Measurements from ENCODE around the gene IQSEC2.

Gene IQSEC2

DNA sequence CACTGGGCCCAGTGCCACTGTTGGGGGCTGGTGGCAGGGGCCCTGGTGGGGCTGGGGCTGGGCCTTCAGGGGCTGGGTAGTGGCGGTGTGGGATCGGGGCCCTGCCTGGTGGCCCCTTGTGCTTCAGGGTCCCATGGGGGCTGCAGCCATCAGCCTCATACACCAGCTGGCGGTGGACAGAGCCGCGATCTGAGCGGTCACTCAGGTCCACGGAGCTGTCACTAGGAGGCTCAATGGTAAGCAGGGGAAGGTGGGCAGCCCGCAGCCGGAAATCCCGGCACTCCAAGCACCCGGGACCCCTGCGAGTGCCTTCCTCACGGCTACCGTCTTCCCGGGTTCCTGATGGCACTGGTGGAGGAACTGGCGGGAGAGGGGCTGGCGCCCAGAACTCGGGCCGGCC lies 30.8 kb downstream of the IQSEC2 start:
- Histone ChIP-seq H3K4me3 (ENCODE audit: insufficient read length, low read depth) (no peak overlapping the region), H3K4me1 (ENCODE audit: insufficient read depth, insufficient read length) (peaks cover 12% of the 10 kb centered on the region), H3K36me3 (ENCODE audit: insufficient read depth, insufficient read length, low read length) (no peaks in the 10 kb centered on the region), H3K9ac (ENCODE audit: insufficient read length, low read depth) (no peak overlapping the region), H3K9me3 (ENCODE audit: insufficient read depth, low read length) (no peaks in the 10 kb centered on the region), H3K27me3 (ENCODE audit: insufficient read depth, insufficient read length) (no peaks in the 10 kb centered on the region)
- DNase-seq (ENCODE audit: low read depth, low spot score), result no peak
- TF ChIP-seq SUZ12 (IDR thresholded peaks at IDR 0.05; ENCODE audit: extremely low read depth, insufficient read depth, insufficient read length), result no peak
- TF ChIP-seq YY1 (IDR thresholded peaks at IDR 0.05; ENCODE audit: insufficient read depth, insufficient read length), result no peak
- no peak for TF ChIP-seq ZNF274 (IDR thresholded peaks at IDR 0.05; ENCODE audit: low read depth, low read length)

DNA sequence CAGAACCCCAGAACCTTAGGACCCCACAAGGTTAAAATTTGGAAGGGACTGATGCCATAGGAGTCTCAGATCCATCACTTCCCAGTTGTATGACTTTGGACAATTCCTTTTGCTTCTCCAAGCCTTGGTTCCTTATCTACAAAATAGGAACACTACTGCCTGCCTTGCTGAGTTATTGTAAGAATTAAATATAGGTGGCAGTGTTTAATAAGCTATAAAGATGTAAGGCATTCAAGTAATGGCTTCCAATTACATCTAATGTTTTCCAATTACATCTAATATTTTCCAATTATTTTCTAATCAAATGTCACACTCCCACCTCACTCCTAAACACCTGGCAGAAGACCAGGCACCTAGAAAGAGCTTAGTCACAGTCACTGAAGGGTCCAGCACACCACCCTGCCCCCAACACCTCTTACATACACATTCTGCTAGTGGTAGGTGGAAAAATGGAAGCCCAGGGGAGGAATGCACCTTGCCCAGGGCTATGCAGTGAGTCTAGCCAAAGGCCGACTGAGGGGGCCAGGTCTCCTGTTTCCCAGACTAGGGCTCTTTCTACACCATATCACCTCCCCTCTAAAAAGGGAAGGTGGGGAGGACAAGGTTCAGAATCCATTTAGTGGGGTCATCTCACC lies 31.9 kb downstream of the IQSEC2 start:
- no peaks in the 10 kb centered on the region for H3K27me3 ChIP-seq (ENCODE audit: insufficient read depth, insufficient read length)
- DNase-seq (ENCODE audit: low read depth, low spot score), result no peak

DNA sequence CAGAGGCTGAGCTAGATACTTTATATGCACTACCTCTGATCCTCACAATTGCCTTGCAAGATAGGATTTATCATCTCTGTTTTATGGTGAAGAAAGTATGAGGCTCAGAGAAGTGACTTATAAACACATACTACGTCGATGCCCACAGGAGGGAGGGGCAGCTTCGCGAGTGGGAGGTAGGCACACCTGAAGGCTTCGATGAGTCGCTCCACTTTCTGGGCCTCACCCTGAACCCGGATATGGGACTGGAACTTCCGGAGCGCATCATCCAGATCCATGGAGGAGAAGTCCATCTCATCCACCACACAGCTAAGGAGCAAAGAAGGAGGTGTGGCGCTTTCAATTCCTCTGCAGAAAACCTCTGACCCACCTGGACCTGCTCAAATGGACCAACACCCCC lies 33.5 kb downstream of the IQSEC2 start:
- DNase-seq (ENCODE audit: low read depth, low spot score), result no peak
- Histone ChIP-seq H3K4me1 (ENCODE audit: insufficient read depth, insufficient read length) (peaks cover 14% of the 10 kb centered on the region), H3K36me3 (ENCODE audit: insufficient read depth, insufficient read length, low read length) (no peaks in the 10 kb centered on the region), H3K9me3 (ENCODE audit: insufficient read depth, low read length) (no peaks in the 10 kb centered on the region), H3K27me3 (ENCODE audit: insufficient read depth, insufficient read length) (no peaks in the 10 kb centered on the region), H3K4me3 (ENCODE audit: insufficient read length, low read depth) (no peak overlapping the region), H3K9ac (ENCODE audit: insufficient read length, low read depth) (no peak overlapping the region)
- no peak for TF ChIP-seq SUZ12 (IDR thresholded peaks at IDR 0.05; ENCODE audit: extremely low read depth, insufficient read depth, insufficient read length)
- no peak for TF ChIP-seq YY1 (IDR thresholded peaks at IDR 0.05; ENCODE audit: insufficient read depth, insufficient read length)
- TF ChIP-seq ZNF274 (IDR thresholded peaks at IDR 0.05; ENCODE audit: low read depth, low read length), result no peak

More for the DNA sequence above, 31.9 kb downstream of the IQSEC2 start:
- peaks cover 12% of the 10 kb centered on the region for H3K4me1 ChIP-seq (ENCODE audit: insufficient read depth, insufficient read length)
- H3K4me3 ChIP-seq (ENCODE audit: insufficient read length, low read depth), result no peak overlapping the region
- no peaks in the 10 kb centered on the region for H3K36me3 ChIP-seq (ENCODE audit: insufficient read depth, insufficient read length, low read length)
- no peak overlapping the region for H3K9ac ChIP-seq (ENCODE audit: insufficient read length, low read depth)
- H3K9me3 ChIP-seq (ENCODE audit: insufficient read depth, low read length), result no peaks in the 10 kb centered on the region
- TF ChIP-seq SUZ12 (IDR thresholded peaks at IDR 0.05; ENCODE audit: extremely low read depth, insufficient read depth, insufficient read length) (no peak), YY1 (IDR thresholded peaks at IDR 0.05; ENCODE audit: insufficient read depth, insufficient read length) (no peak), ZNF274 (IDR thresholded peaks at IDR 0.05; ENCODE audit: low read depth, low read length) (no peak)

DNA sequence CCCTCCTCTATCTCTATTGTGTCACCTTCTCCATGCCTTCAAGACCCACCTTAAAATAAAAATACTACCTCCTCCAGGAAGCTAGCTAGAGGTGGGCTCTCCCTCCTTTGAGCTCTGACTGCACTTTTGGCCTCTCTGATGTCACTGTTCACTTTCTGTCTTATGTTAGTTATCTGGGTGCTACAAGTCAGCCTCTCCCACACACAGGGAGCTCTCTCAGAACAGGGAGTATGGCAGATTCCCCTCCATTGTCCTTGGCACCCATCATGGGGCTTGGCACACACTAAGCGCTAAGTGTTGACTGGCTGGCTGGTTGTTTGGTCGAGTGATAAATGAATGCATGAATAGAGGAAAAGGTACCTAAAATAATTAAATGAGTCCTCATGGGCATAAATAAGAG lies 35.2 kb downstream of the IQSEC2 start:
- Histone ChIP-seq H3K9ac (ENCODE audit: insufficient read length, low read depth) (no peak overlapping the region), H3K4me3 (ENCODE audit: insufficient read length, low read depth) (no peak overlapping the region), H3K4me1 (ENCODE audit: insufficient read depth, insufficient read length) (peaks cover 16% of the 10 kb centered on the region), H3K9me3 (ENCODE audit: insufficient read depth, low read length) (no peaks in the 10 kb centered on the region), H3K36me3 (ENCODE audit: insufficient read depth, insufficient read length, low read length) (no peaks in the 10 kb centered on the region), H3K27me3 (ENCODE audit: insufficient read depth, insufficient read length) (no peaks in the 10 kb centered on the region)
- DNase-seq (ENCODE audit: low read depth, low spot score), result no peak
- TF ChIP-seq ZNF274 (IDR thresholded peaks at IDR 0.05; ENCODE audit: low read depth, low read length), result no peak
- TF ChIP-seq SUZ12 (IDR thresholded peaks at IDR 0.05; ENCODE audit: extremely low read depth, insufficient read depth, insufficient read length), result no peak
- no peak for TF ChIP-seq YY1 (IDR thresholded peaks at IDR 0.05; ENCODE audit: insufficient read depth, insufficient read length)

DNA sequence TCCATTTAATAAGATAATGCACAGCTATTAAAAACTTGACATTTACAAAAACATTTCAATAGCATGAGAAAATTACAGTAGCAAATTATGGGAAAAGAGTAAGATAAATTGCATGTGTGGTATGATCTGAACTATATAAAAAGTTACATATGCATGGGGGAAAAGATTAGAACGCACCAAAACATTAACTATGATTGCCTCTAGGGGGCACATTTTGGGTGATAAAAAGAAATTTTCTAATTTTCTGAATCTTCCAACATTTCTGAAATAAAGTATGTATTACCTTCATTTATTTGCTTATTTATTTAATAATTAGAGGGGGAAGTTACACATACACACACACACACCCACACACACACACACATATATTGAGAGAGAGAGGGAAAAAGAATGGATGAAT lies 36.8 kb downstream of the IQSEC2 start:
- Histone ChIP-seq H3K9ac (ENCODE audit: insufficient read length, low read depth) (no peak overlapping the region), H3K36me3 (ENCODE audit: insufficient read depth, insufficient read length, low read length) (no peaks in the 10 kb centered on the region), H3K4me3 (ENCODE audit: insufficient read length, low read depth) (no peak overlapping the region), H3K9me3 (ENCODE audit: insufficient read depth, low read length) (no peaks in the 10 kb centered on the region), H3K27me3 (ENCODE audit: insufficient read depth, insufficient read length) (no peaks in the 10 kb centered on the region), H3K4me1 (ENCODE audit: insufficient read depth, insufficient read length) (peaks cover 5% of the 10 kb centered on the region)
- no peak for TF ChIP-seq ZNF274 (IDR thresholded peaks at IDR 0.05; ENCODE audit: low read depth, low read length)
- TF ChIP-seq YY1 (IDR thresholded peaks at IDR 0.05; ENCODE audit: insufficient read depth, insufficient read length), result no peak
- no peak for DNase-seq (ENCODE audit: low read depth, low spot score)

DNA sequence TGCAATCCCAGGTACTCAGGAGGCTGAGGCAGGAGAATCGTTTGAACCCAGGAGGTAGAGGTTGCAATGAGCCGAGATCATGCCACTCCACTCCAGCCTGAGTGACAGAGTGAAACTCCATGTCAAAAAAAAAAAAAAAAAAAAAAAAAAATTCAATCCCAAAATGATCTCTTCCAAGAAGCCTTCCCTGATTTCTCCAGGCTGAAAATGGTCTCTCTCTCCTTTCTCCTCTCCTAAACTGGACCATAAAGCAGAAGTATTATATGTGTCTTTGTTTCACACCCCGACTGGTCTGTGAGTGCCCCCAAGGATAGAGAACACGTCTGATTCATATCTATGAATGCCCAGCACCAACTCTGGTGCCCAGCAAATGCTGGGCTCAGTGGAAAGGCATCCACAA lies 39.1 kb downstream of the IQSEC2 start:
- H3K4me1 ChIP-seq (ENCODE audit: insufficient read depth, insufficient read length), result peaks cover 5% of the 10 kb centered on the region
- no peak for DNase-seq (ENCODE audit: low read depth, low spot score)
- no peak overlapping the region for H3K9ac ChIP-seq (ENCODE audit: insufficient read length, low read depth)
- H3K9me3 ChIP-seq (ENCODE audit: insufficient read depth, low read length), result no peaks in the 10 kb centered on the region
- H3K27me3 ChIP-seq (ENCODE audit: insufficient read depth, insufficient read length), result no peaks in the 10 kb centered on the region
- no peak overlapping the region for H3K4me3 ChIP-seq (ENCODE audit: insufficient read length, low read depth)
- H3K36me3 ChIP-seq (ENCODE audit: insufficient read depth, insufficient read length, low read length), result no peaks in the 10 kb centered on the region
- no peak for TF ChIP-seq ZNF274 (IDR thresholded peaks at IDR 0.05; ENCODE audit: low read depth, low read length)
- TF ChIP-seq YY1 (IDR thresholded peaks at IDR 0.05; ENCODE audit: insufficient read depth, insufficient read length), result no peak
- no peak for TF ChIP-seq SUZ12 (IDR thresholded peaks at IDR 0.05; ENCODE audit: extremely low read depth, insufficient read depth, insufficient read length)

DNA sequence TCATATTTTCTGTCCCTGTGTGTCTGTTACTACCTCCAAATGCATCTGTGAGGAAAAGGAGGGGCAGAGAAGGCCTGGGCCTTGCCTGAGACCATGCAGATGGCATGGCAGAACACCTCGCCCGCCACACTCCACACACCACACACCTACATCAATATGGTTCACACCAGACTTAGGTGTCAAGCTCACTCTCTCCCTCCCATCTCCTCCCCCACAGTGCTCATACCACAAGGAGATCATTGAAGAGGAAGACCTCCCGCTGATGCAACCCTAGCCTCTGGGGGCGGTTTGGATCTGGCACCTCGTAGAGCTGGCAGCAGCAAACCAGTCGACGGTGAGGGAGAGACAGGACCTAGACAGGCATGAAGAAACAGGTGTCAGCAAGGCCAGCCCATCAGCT lies 39.8 kb downstream of the IQSEC2 start:
- H3K9ac ChIP-seq (ENCODE audit: insufficient read length, low read depth), result no peak overlapping the region
- no peak for DNase-seq (ENCODE audit: low read depth, low spot score)
- H3K36me3 ChIP-seq (ENCODE audit: insufficient read depth, insufficient read length, low read length), result no peaks in the 10 kb centered on the region
- TF ChIP-seq ZNF274 (IDR thresholded peaks at IDR 0.05; ENCODE audit: low read depth, low read length), result no peak
- no peak for TF ChIP-seq SUZ12 (IDR thresholded peaks at IDR 0.05; ENCODE audit: extremely low read depth, insufficient read depth, insufficient read length)
- no peak for TF ChIP-seq YY1 (IDR thresholded peaks at IDR 0.05; ENCODE audit: insufficient read depth, insufficient read length)
- peaks cover 5% of the 10 kb centered on the region for H3K4me1 ChIP-seq (ENCODE audit: insufficient read depth, insufficient read length)
- no peak overlapping the region for H3K4me3 ChIP-seq (ENCODE audit: insufficient read length, low read depth)
- no peaks in the 10 kb centered on the region for H3K27me3 ChIP-seq (ENCODE audit: insufficient read depth, insufficient read length)
- no peaks in the 10 kb centered on the region for H3K9me3 ChIP-seq (ENCODE audit: insufficient read depth, low read length)
